Nasal cavity respiratory epithelium epithelial cell of viscerocranial mucosa (primary cell): ENCODE data around the gene DDX1. TPM values are rescaled to one million over a fixed set of nuclear protein-coding genes. Genes with fewer than 3 reads are reported as not detected.

Experiments
- total RNA-seq: library from RNA; depleted of rRNA; stranded (reverse); fragments of >200 nt; gene quantifications from 2 replicates; pipeline ENCODE4 v1.2.3, GENCODE V29; 2014

The DDX1 gene
- total RNA-seq = 65.3 and 87.1 TPM in 2 replicates

GRCh38 chr2:15591692-15592463 lies at the start of gene DDX1:
DDX1 (plus strand) TSS chr2:15591868; CDS start chr2:15591934, 66 bp downstream.

GRCh38 chr2:15560988-15561573 lies 30.6 kb upstream of the DDX1 start, which contains the start of gene NBAS:
NBAS (minus strand) TSS chr2:15561334; CDS start chr2:15561304, 30 bp downstream.

Other genes starting within 250 kb of the DDX1 start
- gene NBAS, start 30.5 kb upstream of the DDX1 start, total RNA-seq = 76.5 and 119 TPM in 2 replicates